ENCODE measurements around the gene RBM5. TPM values are rescaled to one million over a fixed set of nuclear protein-coding genes. Genes with fewer than 3 reads are reported as not detected.

RBM5 gene
- total and polyA plus RNA-seq, 8 donors, result 25.0 to 464 (median 256) TPM

GRCh38 chr3:50120364-50121071 is 31.8 kb downstream of the RBM5 start:
- Histone ChIP-seq H3K4me3 (no peak overlapping the region), H3K4me1 (peaks cover 11 to 45% (median 39%) of the 10 kb centered on the region in 4 donors)
- intact Hi-C loops (cut with DNase I; ENCODE audit: low total_unique reads), result loop anchor here (5.0 kb wide), 1 partner anchor 67 kb away; no protein-coding TSS in a partner anchor

GRCh38 chr3:50121072-50122032 is 32.6 kb downstream of the RBM5 start:
- H3K27ac ChIP-seq, result no peak overlapping the region
- H3K4me1 ChIP-seq, result peaks cover 15 to 53% (median 45%) of the 10 kb centered on the region in 4 donors
- H3K36me3 ChIP-seq, result peaks cover 43 to 63% (median 51%) of the 10 kb centered on the region in 4 donors
- WGBS, 5 donors, result 28 to 36% (median 30%) methylated on average over 10 to 13 of the region's 13 CpGs
- H3K4me3 ChIP-seq, result no peak overlapping the region
- no peaks in the 10 kb centered on the region for H3K9me3 ChIP-seq
- intact Hi-C loops (cut with DNase I; ENCODE audit: low total_unique reads), result loop anchor here (5.0 kb wide), 1 partner anchor 66 kb away; no protein-coding TSS in a partner anchor
- TF ChIP-seq POLR2A (IDR thresholded peaks at IDR 0.05) (no peak), POLR2AphosphoS5 (IDR thresholded peaks at IDR 0.05) (peak in 2 of 3 donors; percentile 34 to 84), CTCF (IDR thresholded peaks at IDR 0.05) (peak in 5 of 7 experiments; percentile 67 to 95 (median 91))
- DNase-seq, result peak; percentile 81 to 94
- no peaks in the 10 kb centered on the region for H3K27me3 ChIP-seq

More at GRCh38 chr3:50120364-50121071, 31.8 kb downstream of the RBM5 start:
- Histone ChIP-seq H3K9me3 (no peaks in the 10 kb centered on the region), H3K36me3 (peaks cover 52 to 71% (median 59%) of the 10 kb centered on the region in 4 donors), H3K27me3 (no peaks in the 10 kb centered on the region), H3K27ac (no peak overlapping the region)
- no peak for TF ChIP-seq EP300 (IDR thresholded peaks at IDR 0.05)
- TF ChIP-seq POLR2AphosphoS5 (IDR thresholded peaks at IDR 0.05), result no peak
- no peak for TF ChIP-seq POLR2A (IDR thresholded peaks at IDR 0.05)
- TF ChIP-seq CTCF (IDR thresholded peaks at IDR 0.05), result no peak
- no peak for DNase-seq
- 73 to 85% (median 78%) methylated on average over 7 to 10 of the region's 10 CpGs for WGBS, 5 donors

GRCh38 chr3:50122071-50122470 is 33.4 kb downstream of the RBM5 start:
- 54 to 70% (median 69%) methylated on average over 2 of the region's 2 CpGs for whole genome bisulfite sequencing, 5 donors
- Histone ChIP-seq H3K27me3 (no peaks in the 10 kb centered on the region), H3K27ac (no peak overlapping the region), H3K9me3 (no peaks in the 10 kb centered on the region), H3K36me3 (peaks cover 36 to 56% (median 43%) of the 10 kb centered on the region in 4 donors), H3K4me1 (peaks cover 22 to 61% (median 52%) of the 10 kb centered on the region in 4 donors), H3K4me3 (no peak overlapping the region)
- no peak for DNase-seq
- intact Hi-C loops (cut with DNase I; ENCODE audit: low total_unique reads), result loop anchor here (5.0 kb wide), 1 partner anchor 65 kb away; no protein-coding TSS in a partner anchor
- TF ChIP-seq POLR2AphosphoS5 (IDR thresholded peaks at IDR 0.05) (no peak), EP300 (IDR thresholded peaks at IDR 0.05) (no peak), POLR2A (IDR thresholded peaks at IDR 0.05) (no peak), CTCF (IDR thresholded peaks at IDR 0.05) (no peak)
